GM12873 (cell line): ENCODE results near the gene TFDP1.

Experiments
- TF ChIP-seq, protein P1 (sequence below): IDR thresholded peaks from 2 replicates; pipeline ENCODE4 v1.5.1; 2012; ENCODE audit warnings: low read depth, mild to moderate bottlenecking, moderate library complexity, low read length, control low read depth; ENCODE audit not compliant: insufficient read depth; ENCODE audit errors: missing control alignments

TFDP1 gene, protein sequence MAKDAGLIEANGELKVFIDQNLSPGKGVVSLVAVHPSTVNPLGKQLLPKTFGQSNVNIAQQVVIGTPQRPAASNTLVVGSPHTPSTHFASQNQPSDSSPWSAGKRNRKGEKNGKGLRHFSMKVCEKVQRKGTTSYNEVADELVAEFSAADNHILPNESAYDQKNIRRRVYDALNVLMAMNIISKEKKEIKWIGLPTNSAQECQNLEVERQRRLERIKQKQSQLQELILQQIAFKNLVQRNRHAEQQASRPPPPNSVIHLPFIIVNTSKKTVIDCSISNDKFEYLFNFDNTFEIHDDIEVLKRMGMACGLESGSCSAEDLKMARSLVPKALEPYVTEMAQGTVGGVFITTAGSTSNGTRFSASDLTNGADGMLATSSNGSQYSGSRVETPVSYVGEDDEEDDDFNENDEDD

DNA sequence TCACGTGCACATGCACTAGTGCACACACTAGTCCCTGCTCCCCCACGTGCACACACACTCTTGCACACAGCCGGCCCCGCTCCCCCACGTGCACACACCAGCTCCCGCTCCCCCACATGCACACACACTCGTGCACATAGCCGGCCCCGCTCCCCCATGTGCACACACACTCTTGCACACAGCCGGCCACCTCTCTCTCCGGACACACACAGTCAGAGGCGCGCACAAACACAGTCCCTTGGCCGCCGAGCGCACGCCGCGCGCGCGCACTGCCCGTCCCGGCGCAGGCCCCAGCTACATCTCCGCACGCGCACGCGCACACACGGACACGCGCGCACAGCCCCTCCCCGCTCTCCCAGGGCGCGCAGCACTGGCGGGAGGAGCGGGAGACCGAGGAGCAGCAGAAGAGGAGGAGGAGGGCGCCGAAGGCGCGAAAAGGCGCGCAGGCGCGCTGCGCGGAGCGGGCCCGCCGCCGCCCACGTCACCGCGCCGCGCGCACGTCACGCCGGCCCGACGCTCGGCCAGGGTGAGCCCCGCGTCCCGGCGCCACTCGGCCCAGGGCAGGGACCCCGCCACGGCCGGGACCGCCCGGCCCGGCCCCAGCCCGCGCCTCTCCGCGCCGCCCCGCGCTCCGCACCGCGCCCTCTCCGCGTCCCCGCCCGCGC is at the start of gene TFDP1:
Gene TFDP1, plus strand, starts transcription at position 549 of the 665 bp plus-strand sequence. CDS start 1,085 bp downstream, outside the sequence.
- TF ChIP-seq, protein P1, sequence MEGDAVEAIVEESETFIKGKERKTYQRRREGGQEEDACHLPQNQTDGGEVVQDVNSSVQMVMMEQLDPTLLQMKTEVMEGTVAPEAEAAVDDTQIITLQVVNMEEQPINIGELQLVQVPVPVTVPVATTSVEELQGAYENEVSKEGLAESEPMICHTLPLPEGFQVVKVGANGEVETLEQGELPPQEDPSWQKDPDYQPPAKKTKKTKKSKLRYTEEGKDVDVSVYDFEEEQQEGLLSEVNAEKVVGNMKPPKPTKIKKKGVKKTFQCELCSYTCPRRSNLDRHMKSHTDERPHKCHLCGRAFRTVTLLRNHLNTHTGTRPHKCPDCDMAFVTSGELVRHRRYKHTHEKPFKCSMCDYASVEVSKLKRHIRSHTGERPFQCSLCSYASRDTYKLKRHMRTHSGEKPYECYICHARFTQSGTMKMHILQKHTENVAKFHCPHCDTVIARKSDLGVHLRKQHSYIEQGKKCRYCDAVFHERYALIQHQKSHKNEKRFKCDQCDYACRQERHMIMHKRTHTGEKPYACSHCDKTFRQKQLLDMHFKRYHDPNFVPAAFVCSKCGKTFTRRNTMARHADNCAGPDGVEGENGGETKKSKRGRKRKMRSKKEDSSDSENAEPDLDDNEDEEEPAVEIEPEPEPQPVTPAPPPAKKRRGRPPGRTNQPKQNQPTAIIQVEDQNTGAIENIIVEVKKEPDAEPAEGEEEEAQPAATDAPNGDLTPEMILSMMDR: no peak

DNA sequence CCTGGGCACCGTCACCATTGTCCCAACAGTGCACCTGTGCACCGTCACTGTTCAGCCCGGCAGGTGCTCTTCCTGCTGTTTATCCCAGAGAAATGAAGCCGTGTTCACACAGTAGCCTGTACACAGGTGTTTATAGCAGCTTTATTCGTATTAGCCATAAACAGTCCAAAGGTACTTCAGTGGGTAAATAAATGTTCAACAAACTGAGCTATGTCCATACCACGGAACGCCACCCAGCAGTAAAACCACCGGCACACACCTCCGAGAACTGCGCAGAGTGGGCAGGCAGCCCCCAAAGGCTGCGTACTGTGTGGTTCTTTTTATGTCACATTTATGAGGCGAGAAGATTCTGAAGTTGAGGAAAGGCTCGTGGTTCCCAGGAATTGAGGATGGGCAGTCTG is 49.2 kb upstream of the TFDP1 start:
- TF ChIP-seq, protein P1: no peak

DNA sequence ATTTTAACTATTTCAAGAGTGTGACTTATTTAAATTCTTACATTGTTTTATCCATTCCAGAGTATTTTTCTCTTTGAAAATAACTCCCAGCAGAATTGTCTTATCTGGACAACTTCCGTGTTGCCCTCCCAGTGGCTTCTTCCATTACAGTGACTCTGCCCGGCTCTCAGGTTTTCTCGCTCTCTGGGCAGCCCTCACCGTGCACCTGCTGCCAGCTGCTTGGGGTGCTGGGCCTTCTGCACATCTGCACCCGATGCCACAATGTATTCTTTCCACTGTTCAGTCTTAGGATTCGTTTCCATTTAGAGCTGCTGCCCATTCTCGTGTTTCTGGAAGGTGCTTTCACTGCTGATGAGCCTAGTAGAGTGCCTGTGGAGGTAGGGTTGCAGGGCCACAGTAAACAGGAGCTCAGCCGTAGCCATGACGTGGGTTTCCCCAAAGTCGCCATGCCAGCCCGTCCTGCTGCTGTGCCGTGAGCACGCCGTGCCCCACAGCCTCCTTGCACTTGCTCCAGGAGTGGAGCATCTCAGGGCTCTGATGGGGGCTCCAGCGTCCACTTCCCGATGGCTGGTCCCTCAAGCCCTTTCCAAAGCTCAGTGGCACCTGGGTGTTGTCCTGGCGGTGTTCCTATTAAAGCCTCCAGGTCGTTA is 48.0 kb upstream of the TFDP1 start:
- TF ChIP-seq, protein P1: no peak

DNA sequence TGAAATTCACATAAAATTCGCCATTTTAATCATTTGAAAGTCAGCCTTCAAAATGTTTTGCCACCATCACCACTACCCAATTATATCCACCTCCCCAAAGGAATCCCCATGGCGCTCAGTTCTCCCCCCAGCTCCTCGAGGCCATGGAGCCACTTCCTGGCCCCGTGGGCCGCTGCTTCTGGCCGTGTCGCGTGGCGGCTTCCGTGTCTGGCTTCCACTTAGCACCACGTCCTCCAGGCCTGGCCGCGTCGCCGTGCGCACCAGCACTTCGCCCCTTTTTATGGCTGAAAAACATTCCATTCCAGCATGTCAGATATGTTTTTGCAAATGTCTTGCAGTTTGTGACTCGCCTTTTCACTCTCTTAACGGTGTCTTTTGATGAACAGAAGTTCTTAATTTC is 47.3 kb upstream of the TFDP1 start:
- TF ChIP-seq, protein P1: no peak

DNA sequence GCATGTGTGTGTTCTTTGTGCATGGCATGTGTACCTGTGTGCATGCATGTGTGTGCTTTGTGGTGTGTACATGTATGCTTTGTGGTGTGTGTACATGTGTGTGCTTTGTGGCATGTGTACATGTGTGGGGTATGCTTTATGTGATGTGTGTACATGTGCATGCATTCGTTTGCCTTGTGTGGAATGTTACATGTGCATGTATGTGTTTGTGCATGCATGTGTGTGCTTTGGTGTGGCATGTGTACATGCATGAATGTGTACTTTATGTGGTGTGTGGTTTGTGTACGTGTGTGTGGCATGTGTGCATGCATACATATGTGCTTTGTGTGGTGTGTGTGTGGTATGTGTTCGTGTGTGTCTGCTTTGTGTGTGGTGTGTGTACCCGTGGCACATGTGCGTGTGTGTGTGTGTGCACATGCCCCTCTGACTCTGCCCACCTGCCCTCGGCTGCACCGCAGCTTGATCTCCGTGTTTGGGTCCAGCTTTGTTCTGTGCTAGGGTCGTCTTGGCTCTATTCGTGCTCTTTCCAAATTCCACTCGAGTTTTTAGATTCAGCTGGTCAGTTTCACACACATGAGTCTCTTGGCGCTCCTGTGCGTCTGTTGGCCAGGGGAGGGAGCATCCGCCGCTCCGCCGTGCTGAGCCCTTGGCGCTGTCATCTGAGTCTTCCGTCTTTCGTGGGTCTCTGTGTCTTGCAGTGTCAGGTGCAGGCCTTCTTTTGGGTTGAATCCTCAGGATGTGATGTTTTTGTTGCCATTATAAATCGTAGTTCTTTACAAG is 46.5 kb upstream of the TFDP1 start:
- TF ChIP-seq, protein P1: no peak

DNA sequence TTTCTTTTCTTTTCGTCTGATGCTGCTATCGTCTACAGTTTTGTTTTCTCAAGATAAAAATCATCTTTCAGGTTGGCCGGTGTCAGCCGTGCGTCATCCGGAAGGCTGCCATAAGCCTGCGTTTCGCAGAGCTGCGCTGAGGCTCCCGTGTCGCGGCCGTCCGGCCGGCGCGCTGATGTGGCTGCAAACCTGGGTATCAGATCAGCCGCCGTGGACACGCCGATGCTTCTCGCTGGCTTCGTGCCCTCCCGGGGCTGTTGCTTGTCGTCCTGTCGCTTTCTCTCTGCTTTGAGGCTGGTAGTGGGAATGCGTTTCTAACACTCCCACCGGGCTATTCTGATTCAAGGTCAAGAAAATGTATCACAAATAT is 45.9 kb upstream of the TFDP1 start:
- TF ChIP-seq, protein P1: no peak
